Stimulated activated CD4-positive, alpha-beta T cell treated with anti-CD3 and anti-CD28 coated beads, Interleukin-4, amount 100 ng/mL, for 1 hour (primary cell): ENCODE data around the gene CSF1.

Experiments used
- DNase-seq: peaks from one replicate; pipeline ENCODE4 v3.0.0-alpha.2; 2020

Gene CSF1

DNA sequence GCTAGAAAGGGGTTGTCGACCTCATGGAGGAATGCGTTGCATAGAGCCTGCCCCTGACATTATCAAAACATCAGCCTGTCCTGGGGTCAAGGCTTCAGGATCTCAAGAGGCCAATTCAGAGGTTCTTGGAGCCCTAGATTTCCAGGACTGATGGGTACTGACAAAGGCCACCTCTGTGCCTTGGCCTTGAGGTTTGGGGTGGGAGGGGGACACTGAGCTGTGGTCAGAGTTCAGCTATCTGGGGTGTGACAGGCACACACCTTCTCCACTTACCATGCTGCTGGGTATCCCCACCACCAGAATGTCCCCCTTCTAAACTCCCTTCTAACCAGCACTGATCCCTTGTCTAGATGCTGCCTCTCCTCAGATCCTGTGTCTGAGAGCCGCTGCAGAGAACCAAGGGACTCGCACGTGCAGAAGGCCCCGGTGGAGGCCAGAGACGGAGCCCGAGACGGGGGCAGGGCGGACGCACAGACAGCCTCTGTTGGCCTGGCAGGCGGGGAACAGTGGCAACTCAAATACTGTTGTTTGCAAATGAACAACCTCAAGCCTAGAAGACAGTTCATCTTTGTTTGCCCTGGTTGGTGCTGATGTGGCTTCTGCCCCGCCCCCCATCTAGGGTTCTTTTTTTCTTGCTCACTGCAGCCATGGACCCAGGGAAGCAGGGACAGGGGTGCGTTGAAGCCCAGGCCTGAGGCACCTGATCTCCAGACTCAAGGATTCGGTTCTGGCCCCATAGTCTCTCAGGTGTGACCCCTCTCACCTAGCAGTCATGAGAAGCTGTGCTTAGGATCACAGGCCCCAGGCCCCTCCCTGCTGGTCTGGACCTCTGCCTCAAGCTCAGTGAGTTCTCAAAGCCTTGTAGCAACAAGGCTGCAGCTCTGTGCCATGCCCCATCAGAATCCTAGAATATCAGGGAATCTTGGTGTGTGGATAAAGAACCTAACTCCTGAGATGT lies 28.1 kb upstream of the CSF1 start:
- no peak for DNase-seq

GRCh38 chr1:109883248-109883955 lies 27.2 kb upstream of the CSF1 start:
- no peak for DNase-seq

DNA sequence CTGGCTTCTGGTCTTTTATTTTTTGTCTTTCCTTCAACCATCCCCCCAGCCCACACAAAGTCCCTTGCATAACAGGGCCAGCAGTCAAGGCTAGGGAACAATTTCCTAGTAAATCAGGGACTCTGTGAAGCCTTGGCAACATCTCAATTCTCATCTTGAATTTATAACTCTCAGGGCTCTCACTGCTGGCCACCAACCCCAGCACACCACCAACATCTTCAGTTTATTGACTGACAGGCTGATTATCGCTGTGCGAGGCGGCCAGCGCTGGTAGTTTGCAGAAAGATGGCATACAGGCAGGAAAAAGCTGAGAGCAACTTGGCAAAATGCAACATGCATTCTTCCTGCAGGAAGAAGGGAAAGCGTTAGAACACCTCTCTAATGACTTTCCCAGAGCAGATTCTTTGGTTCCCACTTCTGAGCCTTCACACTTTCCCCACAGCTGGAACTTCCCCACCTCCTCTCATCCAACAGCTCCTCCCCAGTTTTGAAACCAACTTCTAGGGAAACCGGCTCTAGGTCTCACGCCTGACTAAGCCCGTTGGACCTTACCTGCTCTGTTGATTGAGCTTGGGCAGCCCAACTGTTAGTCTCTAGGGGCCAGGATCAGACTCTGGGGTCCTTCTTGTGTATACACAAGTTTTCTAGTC lies 26.3 kb upstream of the CSF1 start:
- DNase-seq: no peak

DNA sequence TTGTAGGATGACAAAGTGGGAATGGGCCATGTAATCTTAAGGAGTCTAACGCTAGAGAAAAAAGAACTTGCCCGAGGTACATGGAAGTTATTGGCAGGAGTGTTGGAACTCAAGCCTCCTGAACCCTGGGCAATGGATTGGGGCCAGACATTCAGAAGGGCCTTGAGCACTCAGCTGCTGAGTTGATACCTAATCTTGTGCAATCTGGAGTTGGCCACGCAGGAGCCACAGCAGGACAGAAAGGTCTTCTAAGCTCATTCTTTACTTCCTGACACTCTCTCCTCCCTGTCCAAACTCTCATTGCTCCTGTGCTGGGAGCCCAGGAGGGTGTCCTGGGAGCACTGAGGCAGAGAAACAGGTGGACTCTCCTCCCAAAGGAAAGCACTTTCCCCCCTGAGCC lies 25.1 kb upstream of the CSF1 start:
- no peak for DNase-seq

GRCh38 chr1:109886827-109887226 lies 23.8 kb upstream of the CSF1 start:
- DNase-seq: no peak

DNA sequence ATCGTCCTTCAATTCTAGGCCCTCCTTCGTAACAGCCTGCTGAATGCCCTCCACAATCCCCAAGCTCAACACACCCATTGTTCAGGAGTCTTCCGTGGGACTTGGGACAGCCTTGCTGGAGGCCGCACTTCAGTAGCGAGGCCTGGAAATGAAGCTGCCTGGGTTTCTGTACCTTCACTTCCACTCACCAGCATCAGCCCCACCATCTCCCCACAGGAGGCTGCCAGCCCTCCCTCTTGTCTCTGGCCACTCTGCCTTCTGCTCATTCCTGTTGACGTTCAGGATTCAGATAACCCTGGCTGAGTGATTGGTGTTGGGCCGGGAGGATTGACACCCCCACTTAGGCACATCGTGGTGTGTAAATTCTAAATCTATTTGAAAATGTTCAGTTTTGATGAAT lies 23.4 kb upstream of the CSF1 start:
- no peak for DNase-seq

DNA sequence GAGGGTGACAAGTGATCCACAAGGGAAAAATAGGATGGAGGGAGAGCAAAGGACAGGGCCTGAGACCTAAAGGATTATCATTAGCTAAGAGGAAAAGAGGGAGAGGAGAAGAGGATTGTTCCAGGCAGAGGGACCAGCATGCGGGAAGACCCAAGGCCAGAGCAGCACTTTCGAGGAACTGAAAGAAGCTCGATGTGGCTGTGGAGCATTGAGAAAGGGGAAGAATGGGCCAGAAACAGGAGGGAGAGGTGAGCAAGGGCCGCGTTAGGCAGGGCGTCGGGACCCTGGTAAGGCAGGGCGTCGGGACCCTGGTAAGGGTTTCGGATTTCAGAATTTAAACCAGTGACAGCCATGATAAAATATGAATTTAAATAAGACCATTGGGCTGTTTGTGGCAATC lies 22.8 kb upstream of the CSF1 start:
- no peak for DNase-seq

DNA sequence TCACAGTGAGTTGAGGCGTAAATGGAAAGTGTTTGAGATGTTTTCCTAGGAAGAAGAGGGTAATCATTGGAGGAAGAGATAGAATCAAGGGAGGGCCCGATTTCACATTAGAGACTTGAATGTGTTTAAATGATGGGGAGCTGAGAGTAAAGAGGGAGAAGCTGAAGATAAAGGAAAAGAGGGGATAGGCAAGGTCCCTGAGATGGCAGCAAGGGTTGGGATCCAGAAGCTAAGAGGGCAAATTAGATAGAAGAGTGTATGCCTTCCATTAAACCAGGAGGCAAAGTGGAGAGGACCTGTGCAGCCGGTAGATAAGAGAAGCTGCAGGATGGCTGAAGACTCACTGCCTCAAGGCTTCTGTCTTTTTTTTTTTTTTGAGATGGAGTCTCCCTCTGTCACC lies 21.6 kb upstream of the CSF1 start:
- DNase-seq: no peak

- DNase-seq: peak; percentile 58
Observed at GRCh38 chr1:109890115-109890953, 20.3 kb upstream of the CSF1 start.

DNA sequence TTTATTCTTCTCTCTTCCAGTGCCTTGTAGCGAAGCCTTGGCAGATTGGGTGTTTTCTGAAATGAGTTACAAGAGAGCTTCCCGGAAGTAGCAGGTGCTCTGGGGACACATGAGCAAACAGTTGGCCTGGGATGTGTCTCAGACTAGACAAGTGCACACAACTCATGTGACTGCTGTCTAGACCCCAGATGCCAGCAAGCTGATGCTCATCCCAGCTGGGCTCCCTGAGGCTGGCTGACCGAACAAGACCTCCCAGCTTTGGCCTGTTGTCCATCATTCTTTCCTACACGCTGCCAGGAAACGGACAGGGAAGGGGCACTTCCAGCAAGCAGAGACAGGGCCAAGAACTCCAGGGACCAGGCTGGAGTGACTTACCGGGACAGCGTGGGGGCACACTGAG lies 18.7 kb upstream of the CSF1 start:
- DNase-seq: no peak

- DNase-seq: no peak
Observed at GRCh38 chr1:109892561-109893368, 17.9 kb upstream of the CSF1 start.

- no peak for DNase-seq
Observed at GRCh38 chr1:109893532-109894171, 17.0 kb upstream of the CSF1 start.

GRCh38 chr1:109894823-109895719 lies 15.6 kb upstream of the CSF1 start:
- DNase-seq: no peak

- DNase-seq: no peak
Observed at GRCh38 chr1:109895720-109896504, 14.7 kb upstream of the CSF1 start.

- no peak for DNase-seq
Observed at GRCh38 chr1:109896681-109897080, 14.0 kb upstream of the CSF1 start.

DNA sequence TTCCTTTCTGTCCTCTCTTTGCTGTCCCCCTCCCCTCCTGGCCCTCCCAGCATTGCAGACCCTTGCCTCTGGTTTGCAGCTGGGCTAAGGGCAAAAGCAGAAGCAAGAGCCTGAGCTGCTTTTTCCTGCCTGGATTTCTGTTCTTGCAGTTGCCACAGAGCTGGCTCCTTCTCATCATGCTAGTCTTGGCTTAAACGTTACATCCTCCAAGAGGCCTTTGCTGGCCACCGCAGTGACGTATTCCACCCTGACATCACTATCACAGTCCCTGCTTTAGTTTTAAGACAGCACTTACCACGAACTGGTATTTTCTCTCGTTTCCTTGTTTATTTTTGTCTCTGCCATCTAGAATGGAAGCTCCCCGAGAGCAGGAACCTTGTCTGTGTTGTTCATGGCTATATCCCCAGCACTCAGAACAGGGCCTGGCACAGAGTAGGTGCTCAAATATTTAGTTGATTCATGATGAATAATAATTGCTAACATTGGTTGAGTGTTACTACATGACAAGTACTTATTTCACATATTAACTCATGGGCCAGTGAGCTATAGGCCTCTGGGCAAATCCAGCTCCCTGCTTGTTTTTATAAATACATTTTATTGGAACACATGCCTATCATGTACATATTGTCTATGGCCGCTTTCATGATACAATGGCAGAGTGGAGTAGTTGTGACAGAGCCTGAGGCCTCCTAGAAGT lies 13.2 kb upstream of the CSF1 start:
- DNase-seq: no peak

GRCh38 chr1:109898842-109899241 lies 11.8 kb upstream of the CSF1 start:
- DNase-seq: no peak

GRCh38 chr1:109901141-109901523 lies 9.5 kb upstream of the CSF1 start:
- DNase-seq: no peak
